ENCODE data around the gene LRRC8A. TPM values are rescaled to one million over a fixed set of nuclear protein-coding genes. Genes with fewer than 3 reads are reported as not detected.

The LRRC8A gene
- total and polyA plus RNA-seq, 2 donors from 2014 or later = 18.5 to 37.4 TPM

GRCh38 chr9:128898845-128899565, 17.1 kb downstream of the LRRC8A start:
- intact Hi-C loops (cut with DNase I) = no loop called here

DNA sequence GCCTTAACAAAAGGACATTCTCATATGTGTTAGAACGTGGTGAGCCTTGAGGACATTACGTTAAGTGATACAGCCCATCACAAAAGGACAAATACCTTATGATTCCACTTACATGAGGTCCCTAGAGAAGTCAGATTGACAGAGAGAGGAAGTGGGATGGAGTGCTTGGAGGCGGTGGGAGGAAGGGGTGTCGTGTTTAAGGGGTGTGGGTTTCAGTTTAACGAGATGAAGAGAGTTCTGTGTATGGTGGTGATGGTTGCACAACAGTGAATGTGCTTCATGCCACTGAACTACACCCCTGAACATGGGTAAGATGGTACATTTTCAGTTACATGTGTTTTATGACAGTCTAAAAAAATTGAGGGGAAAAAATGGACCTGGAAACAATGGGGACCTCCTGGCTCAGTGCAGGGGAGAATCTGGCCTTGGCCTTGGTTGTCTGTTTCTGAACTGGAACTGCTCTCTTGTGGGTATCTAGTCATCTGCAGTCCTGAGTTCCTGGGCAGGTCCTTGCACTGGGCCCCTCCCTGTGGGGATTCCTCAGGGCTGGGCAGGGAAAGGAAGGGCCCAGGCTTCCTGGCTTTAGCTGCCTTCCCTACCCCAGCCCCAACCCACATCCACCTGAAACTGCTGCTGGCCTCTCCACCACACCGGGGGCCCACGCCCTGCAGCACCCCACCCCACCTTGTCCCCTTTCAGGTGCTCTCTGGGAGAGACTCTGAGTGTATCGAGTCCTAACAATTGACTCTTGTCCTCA, 17.8 kb downstream of the LRRC8A start:
- Histone ChIP-seq H3K27ac (ENCODE audit: low read depth in 2 of 2, low read length in 2 of 2) (no peak overlapping the region), H3K4me1 (ENCODE audit: control insufficient read depth in 2 of 3, insufficient read depth in 2 of 3, low read depth in 1 of 3, low read length in 3 of 3) (peaks cover 0 to 3% (median 0%) of the 10 kb centered on the region in 3 donors), H3K4me3 (ENCODE audit: low read length in 3 of 3) (no peak overlapping the region), H3K9ac (ENCODE audit: low read length in 3 of 3) (no peak overlapping the region), H3K27me3 (ENCODE audit: control insufficient read depth, insufficient read depth, low read length) (no peaks in the 10 kb centered on the region), H3K36me3 (ENCODE audit: control insufficient read depth in 2 of 3, insufficient read depth in 3 of 3, low read length in 3 of 3) (peaks cover 0 to 5% (median 0%) of the 10 kb centered on the region in 3 donors), H3K9me3 (ENCODE audit: control insufficient read depth in 2 of 3, insufficient read depth in 1 of 3, low read length in 3 of 3) (no peaks in the 10 kb centered on the region)
- FAIRE-seq (no peak), DNase-seq (no peak)
- TF ChIP-seq, protein P1, sequence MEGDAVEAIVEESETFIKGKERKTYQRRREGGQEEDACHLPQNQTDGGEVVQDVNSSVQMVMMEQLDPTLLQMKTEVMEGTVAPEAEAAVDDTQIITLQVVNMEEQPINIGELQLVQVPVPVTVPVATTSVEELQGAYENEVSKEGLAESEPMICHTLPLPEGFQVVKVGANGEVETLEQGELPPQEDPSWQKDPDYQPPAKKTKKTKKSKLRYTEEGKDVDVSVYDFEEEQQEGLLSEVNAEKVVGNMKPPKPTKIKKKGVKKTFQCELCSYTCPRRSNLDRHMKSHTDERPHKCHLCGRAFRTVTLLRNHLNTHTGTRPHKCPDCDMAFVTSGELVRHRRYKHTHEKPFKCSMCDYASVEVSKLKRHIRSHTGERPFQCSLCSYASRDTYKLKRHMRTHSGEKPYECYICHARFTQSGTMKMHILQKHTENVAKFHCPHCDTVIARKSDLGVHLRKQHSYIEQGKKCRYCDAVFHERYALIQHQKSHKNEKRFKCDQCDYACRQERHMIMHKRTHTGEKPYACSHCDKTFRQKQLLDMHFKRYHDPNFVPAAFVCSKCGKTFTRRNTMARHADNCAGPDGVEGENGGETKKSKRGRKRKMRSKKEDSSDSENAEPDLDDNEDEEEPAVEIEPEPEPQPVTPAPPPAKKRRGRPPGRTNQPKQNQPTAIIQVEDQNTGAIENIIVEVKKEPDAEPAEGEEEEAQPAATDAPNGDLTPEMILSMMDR (IDR thresholded peaks at IDR 0.05; ENCODE audit: borderline replicate concordance, extremely low read depth, insufficient read depth) = no peak
- intact Hi-C loops (cut with DNase I) = no loop called here

More at GRCh38 chr9:128898845-128899565, 17.1 kb downstream of the LRRC8A start:
- FAIRE-seq (no peak), DNase-seq (no peak)
- Histone ChIP-seq H3K4me1 (ENCODE audit: control insufficient read depth in 2 of 3, insufficient read depth in 2 of 3, low read depth in 1 of 3, low read length in 3 of 3) (peaks cover 0 to 3% (median 0%) of the 10 kb centered on the region in 3 donors), H3K9ac (ENCODE audit: low read length in 3 of 3) (no peak overlapping the region), H3K36me3 (ENCODE audit: control insufficient read depth in 2 of 3, insufficient read depth in 3 of 3, low read length in 3 of 3) (peaks cover 0 to 5% (median 0%) of the 10 kb centered on the region in 3 donors), H3K27ac (ENCODE audit: low read depth in 2 of 2, low read length in 2 of 2) (no peak overlapping the region), H3K4me3 (ENCODE audit: low read length in 3 of 3) (no peak overlapping the region), H3K27me3 (ENCODE audit: control insufficient read depth, insufficient read depth, low read length) (no peaks in the 10 kb centered on the region), H3K9me3 (ENCODE audit: control insufficient read depth in 2 of 3, insufficient read depth in 1 of 3, low read length in 3 of 3) (no peaks in the 10 kb centered on the region)
- TF ChIP-seq, protein P1 (IDR thresholded peaks at IDR 0.05; ENCODE audit: borderline replicate concordance, extremely low read depth, insufficient read depth) = no peak

DNA sequence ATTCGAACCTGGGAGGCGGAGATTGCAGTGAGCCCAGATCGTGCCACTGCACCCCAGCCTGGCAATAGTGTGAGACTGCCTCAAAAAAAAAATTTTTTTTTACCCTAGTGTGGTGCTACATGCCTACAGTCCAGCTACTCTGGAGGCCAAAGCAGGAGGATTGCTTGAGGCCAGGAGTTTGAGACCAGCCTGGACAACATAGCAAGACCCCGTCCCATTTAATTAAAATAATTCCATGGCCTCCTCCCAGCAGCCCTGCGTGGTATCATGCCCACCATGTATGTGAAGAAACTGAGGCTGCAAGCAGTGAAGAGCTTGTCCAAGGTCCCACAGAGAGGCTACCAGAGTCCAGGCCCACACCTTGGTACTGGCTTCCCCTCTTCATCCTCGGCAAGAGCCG, 19.4 kb downstream of the LRRC8A start:
- intact Hi-C loops (cut with DNase I) = no loop called here
- DNase-seq (no peak), FAIRE-seq (no peak)
- H3K4me3 ChIP-seq (ENCODE audit: low read length in 3 of 3) = no peak overlapping the region
- no peaks in the 10 kb centered on the region for H3K36me3 ChIP-seq (ENCODE audit: control insufficient read depth in 2 of 3, insufficient read depth in 3 of 3, low read length in 3 of 3)
- no peak overlapping the region for H3K9ac ChIP-seq (ENCODE audit: low read length in 3 of 3)
- no peaks in the 10 kb centered on the region for H3K27me3 ChIP-seq (ENCODE audit: control insufficient read depth, insufficient read depth, low read length)
- peaks cover 0 to 3% (median 0%) of the 10 kb centered on the region in 3 donors for H3K4me1 ChIP-seq (ENCODE audit: control insufficient read depth in 2 of 3, insufficient read depth in 2 of 3, low read depth in 1 of 3, low read length in 3 of 3)
- H3K27ac ChIP-seq (ENCODE audit: low read depth in 2 of 2, low read length in 2 of 2) = no peak overlapping the region
- no peaks in the 10 kb centered on the region for H3K9me3 ChIP-seq (ENCODE audit: control insufficient read depth in 2 of 3, insufficient read depth in 1 of 3, low read length in 3 of 3)
- TF ChIP-seq, protein P1 (IDR thresholded peaks at IDR 0.05; ENCODE audit: borderline replicate concordance, extremely low read depth, insufficient read depth) = no peak

All from kidney (tissue), 14 donors.